Thyroid gland (tissue), 4 donors: Measurements from ENCODE around the gene SMS. TPM values are rescaled to one million over a fixed set of nuclear protein-coding genes. Genes with fewer than 3 reads are reported as not detected.

Experiments
- DNase-seq, 2 donors: peaks; one replicate each; pipeline ENCODE4 v3.0.0-alpha.2; 2019
- H3K27ac ChIP-seq, 3 donors: fragments of 200-600 bp; sonication (generic); 1 replicate in 2 of 3; 2 replicates in 1 of 3; pipeline ENCODE4 v1.5.1; 2016 to 2019; ENCODE audit warnings: mild to moderate bottlenecking in 1 of 3, moderate library complexity in 1 of 3
- H3K27me3 ChIP-seq: fragments of 200-600 bp; sonication (generic); one replicate; pipeline ENCODE4 v1.5.1; 2019
- H3K36me3 ChIP-seq, 2 donors: fragments of 200-600 bp; sonication (generic); one replicate each; pipeline ENCODE4 v1.5.1; 2016 to 2019
- H3K4me1 ChIP-seq, 2 donors: fragments of 200-600 bp; sonication (generic); one replicate each; pipeline ENCODE4 v1.5.1; 2017 to 2019
- H3K4me3 ChIP-seq, 3 donors: fragments of 200-600 bp; sonication (generic); replicated peaks in 1 of 3; 1 replicate in 2 of 3; 2 replicates in 1 of 3; pipeline ENCODE4 v1.5.1; 2016; ENCODE audit warnings: mild to moderate bottlenecking in 1 of 3
- H3K9me3 ChIP-seq: fragments of 200-600 bp; sonication (generic); one replicate; pipeline ENCODE4 v1.5.1; 2017
- CTCF ChIP-seq, 6 experiments: fragments of 200-600 bp in 3 of 6; fragments of 450-650 bp in 3 of 6; sonication (generic) in 3 of 6; IDR thresholded peaks; one replicate each; pipeline ENCODE4 v1.5.1; 2016 to 2019; ENCODE audit warnings: antibody characterized with exemption in 6 of 6, mild to moderate bottlenecking in 2 of 6, inconsistent platforms in 1 of 6, moderate library complexity in 1 of 6
- POLR2A ChIP-seq, 2 donors: fragments of 450-650 bp; IDR thresholded peaks; one replicate each; pipeline ENCODE4 v1.6.1; 2017; ENCODE audit warnings: antibody characterized with exemption in 2 of 2, mild to moderate bottlenecking in 2 of 2, moderate library complexity in 1 of 2
- WGBS, 2 donors: methylation state at CpG; one replicate each; pipeline ENCODE4 v1.1.5; 2017; 5-methylcytosine and 5-hydroxymethylcytosine counted together
- intact Hi-C: fragments of 100-400 bp; cut with DNase I; formaldehyde crosslinking; loops from one replicate; pipeline ENCODE4 v1.15.1; 2023
- total RNA-seq, 4 donors: library from RNA; depleted of rRNA; stranded (reverse); fragments of >200 nt; gene quantifications; one replicate each; pipeline ENCODE4 v1.2.3, GENCODE V29; 2016

The SMS gene
- total RNA-seq, 4 donors from 2014 or later: 89.6 to 128 (median 91.4) TPM

GRCh38 chrX:21930986-21931385, 9.5 kb upstream of the SMS start:
- 90 to 92% methylated on average over 1 of the region's 1 CpG for WGBS, 2 donors
- Histone ChIP-seq H3K27me3 (no peaks in the 10 kb centered on the region), H3K36me3 (no peaks in the 10 kb centered on the region), H3K9me3 (no peaks in the 10 kb centered on the region), H3K4me3 (no peak overlapping the region), H3K27ac (no peak overlapping the region), H3K4me1 (no peaks in the 10 kb centered on the region)
- no peak for DNase-seq
- TF ChIP-seq CTCF (IDR thresholded peaks at IDR 0.05) (no peak), POLR2A (IDR thresholded peaks at IDR 0.05) (no peak)
- intact Hi-C loops: no loop called here

- Histone ChIP-seq H3K27ac (no peak overlapping the region), H3K27me3 (no peaks in the 10 kb centered on the region), H3K9me3 (no peaks in the 10 kb centered on the region), H3K4me3 (no peak overlapping the region), H3K4me1 (no peaks in the 10 kb centered on the region), H3K36me3 (no peaks in the 10 kb centered on the region)
- no peak for DNase-seq
- 70 to 82% methylated on average over 11 of the region's 11 CpGs for WGBS, 2 donors
- intact Hi-C loops: no loop called here
- no peak for TF ChIP-seq POLR2A (IDR thresholded peaks at IDR 0.05)
- TF ChIP-seq CTCF (IDR thresholded peaks at IDR 0.05): no peak
These were observed 8.1 kb upstream of the SMS start for GRCh38 chrX:21932292-21933002.

- Histone ChIP-seq H3K27ac (no peak overlapping the region), H3K36me3 (no peaks in the 10 kb centered on the region), H3K27me3 (no peaks in the 10 kb centered on the region), H3K4me3 (no peak overlapping the region), H3K4me1 (no peaks in the 10 kb centered on the region), H3K9me3 (no peaks in the 10 kb centered on the region)
- intact Hi-C loops: no loop called here
- no peak for TF ChIP-seq POLR2A (IDR thresholded peaks at IDR 0.05)
- no peak for TF ChIP-seq CTCF (IDR thresholded peaks at IDR 0.05)
- whole genome bisulfite sequencing, 2 donors: 85 to 88% methylated on average over 7 of the region's 7 CpGs
- DNase-seq: no peak
These were observed 7.4 kb upstream of the SMS start for GRCh38 chrX:21933077-21933476.

GRCh38 chrX:21934414-21934813, 6.1 kb upstream of the SMS start:
- no peaks in the 10 kb centered on the region for H3K9me3 ChIP-seq
- TF ChIP-seq POLR2A (IDR thresholded peaks at IDR 0.05): no peak
- no peak for TF ChIP-seq CTCF (IDR thresholded peaks at IDR 0.05)
- H3K27me3 ChIP-seq: no peaks in the 10 kb centered on the region
- intact Hi-C loops: no loop called here
- no peaks in the 10 kb centered on the region for H3K4me1 ChIP-seq
- H3K36me3 ChIP-seq: no peaks in the 10 kb centered on the region
- 78 to 89% methylated on average over 3 of the region's 3 CpGs for WGBS, 2 donors
- H3K4me3 ChIP-seq: no peak overlapping the region
- no peak for DNase-seq
- no peak overlapping the region for H3K27ac ChIP-seq

- no peaks in the 10 kb centered on the region for H3K36me3 ChIP-seq
- H3K27ac ChIP-seq: peak overlapping the region; percentile 57 to 63 (median 61)
- H3K4me3 ChIP-seq: peak overlapping the region in 1 of 3 donors; percentile 26
- H3K4me1 ChIP-seq: peaks cover 0 to 5% of the 10 kb centered on the region in 2 donors
- WGBS, 2 donors: 69 to 74% methylated on average over 10 of the region's 10 CpGs
- no peaks in the 10 kb centered on the region for H3K27me3 ChIP-seq
- no peak for DNase-seq
- TF ChIP-seq CTCF (IDR thresholded peaks at IDR 0.05) (no peak), POLR2A (IDR thresholded peaks at IDR 0.05) (no peak)
- no peaks in the 10 kb centered on the region for H3K9me3 ChIP-seq
- intact Hi-C loops: no loop called here
These were observed 603 bp upstream of the SMS start for GRCh38 chrX:21939906-21940305.
